ENCODE data around the gene IGFALS.
A peak's percentile ranks its signal among the peaks of the same experiment; 100 is the strongest.

Gene IGFALS

DNA sequence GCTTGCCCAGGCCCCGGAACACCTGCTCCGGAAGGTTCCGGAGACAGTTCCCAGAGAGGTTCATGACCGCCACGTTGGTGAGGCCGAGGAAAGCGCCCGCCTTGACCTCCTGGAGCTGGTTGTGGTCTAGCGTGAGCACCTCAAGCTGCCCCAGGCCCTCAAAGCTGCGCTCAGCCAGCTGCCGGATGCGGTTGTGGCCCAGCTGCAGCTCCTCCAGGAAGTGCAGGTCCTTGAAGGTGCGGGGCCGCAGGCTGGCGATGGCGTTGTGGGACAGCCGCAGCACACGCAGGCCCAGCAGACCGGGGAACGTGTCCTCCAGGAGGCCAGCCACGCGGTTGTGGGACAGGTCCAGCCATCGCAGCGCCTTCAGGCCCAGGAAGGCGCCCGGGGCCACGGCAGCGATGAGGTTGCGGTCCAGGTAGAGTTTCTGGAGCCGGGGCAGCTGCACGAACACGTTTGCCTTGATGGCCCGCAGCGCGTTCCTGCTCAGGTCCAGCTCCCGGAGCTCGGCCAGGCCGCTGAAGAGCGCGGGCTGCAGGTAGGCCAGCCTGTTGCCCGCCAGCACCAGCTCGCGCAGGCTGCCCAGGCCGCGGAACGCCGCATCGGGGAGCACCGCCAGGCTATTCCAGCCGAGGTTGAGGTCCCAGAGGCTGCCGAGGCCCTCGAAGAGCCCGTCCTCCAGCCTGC is 2.1 kb downstream of the IGFALS start:
- FAIRE-seq (no peak), DNase-seq (ENCODE audit: insufficient read length, low spot score) (no peak)

DNA sequence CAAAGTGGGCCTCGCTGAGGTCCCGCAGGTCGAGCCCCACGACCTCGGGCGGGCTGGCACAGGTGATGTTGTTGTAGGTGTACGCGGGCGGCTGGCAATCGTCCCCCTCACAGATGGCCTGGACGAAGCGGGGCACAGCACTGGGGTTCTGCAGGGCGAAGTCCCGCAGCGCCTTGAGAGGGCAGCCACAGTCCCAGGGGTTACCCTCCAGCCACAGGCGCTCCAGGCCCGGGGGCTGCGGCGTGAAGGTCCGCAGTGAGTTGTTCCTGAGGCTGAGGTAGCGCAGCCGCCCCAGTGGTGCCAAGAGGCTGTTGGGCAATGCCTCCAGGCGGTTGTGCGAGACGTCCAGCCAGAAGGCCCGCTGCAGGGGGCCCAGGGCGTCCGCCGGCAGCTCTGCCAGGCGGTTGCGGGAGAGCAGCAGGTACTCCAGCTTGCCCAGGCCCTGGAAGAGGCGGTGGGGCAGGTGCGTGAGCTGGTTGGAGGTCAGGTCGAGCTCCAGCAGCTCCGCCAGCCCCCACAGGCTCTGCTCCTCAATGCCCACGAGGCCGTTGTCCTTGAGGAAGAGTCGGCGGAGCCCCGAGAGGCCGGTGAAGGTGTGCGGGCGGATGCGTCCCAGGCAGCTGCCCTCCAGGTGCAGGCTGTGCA is 2.8 kb downstream of the IGFALS start:
- DNase-seq (ENCODE audit: insufficient read length, low spot score) (no peak), FAIRE-seq (no peak)

GRCh38 chr16:1790261-1790610 is 3.3 kb downstream of the IGFALS start:
- DNase-seq (ENCODE audit: insufficient read length, low spot score) (no peak), FAIRE-seq (no peak)

DNA sequence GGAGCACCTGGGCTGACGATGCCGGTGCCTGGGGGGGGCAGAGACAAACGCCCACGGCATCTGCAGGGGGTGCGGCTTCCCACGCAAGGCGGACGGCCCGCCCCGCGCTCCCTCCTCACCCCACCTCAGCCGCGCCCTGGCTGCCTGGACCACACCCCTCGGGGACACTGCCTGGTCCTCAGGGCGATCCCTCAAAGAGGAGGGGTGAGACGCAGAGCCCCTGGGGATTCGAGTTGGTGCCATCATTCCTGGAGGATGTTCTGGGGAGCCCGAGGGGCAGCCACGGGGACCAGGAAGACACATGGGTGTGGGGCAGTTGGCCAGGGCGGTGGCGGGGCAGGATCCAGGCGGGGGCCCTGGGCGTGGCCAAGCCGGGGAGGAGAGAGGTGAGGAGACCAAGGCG is 3.9 kb downstream of the IGFALS start:
- FAIRE-seq (no peak), DNase-seq (ENCODE audit: insufficient read length, low spot score) (no peak)

DNA sequence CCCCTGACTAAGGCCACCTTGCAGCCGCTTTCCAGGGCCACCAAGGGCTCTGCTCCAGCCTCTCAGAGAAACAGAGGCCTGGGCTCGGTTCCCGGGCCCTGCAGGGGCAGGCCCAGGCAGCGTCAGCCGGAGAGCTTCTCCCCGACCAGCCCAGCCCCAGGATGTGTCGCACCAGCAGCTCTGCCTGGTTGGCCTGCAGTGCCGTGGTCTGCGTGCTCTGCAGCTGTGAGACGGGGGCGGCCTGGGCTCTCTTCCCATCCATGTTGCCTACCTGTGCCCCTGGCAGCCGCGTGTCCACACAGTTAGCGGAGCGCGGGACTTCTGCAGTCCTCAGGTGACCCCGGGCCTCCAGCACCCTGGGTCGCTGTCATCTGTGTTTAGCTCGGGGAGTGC is 4.8 kb downstream of the IGFALS start:
- no peak for DNase-seq (ENCODE audit: insufficient read length, low spot score)
- FAIRE-seq = no peak

- FAIRE-seq = no peak
- DNase-seq (ENCODE audit: insufficient read length, low spot score) = no peak
These were observed 5.3 kb downstream of the IGFALS start for GRCh38 chr16:1788095-1788707.

GRCh38 chr16:1787322-1788094 is 6.0 kb downstream of the IGFALS start:
- FAIRE-seq = no peak
- DNase-seq (ENCODE audit: insufficient read length, low spot score) = no peak

- FAIRE-seq = no peak
- no peak for DNase-seq (ENCODE audit: insufficient read length, low spot score)
These were observed 6.5 kb downstream of the IGFALS start for GRCh38 chr16:1787056-1787321.

GRCh38 chr16:1786242-1787055 is 7.1 kb downstream of the IGFALS start:
- DNase-seq (ENCODE audit: insufficient read length, low spot score) (no peak), FAIRE-seq (no peak)

GRCh38 chr16:1785846-1786170 is 7.7 kb downstream of the IGFALS start:
- no peak for FAIRE-seq
- no peak for DNase-seq (ENCODE audit: insufficient read length, low spot score)

- FAIRE-seq = no peak
- DNase-seq (ENCODE audit: insufficient read length, low spot score) = no peak
These were observed 8.3 kb downstream of the IGFALS start for GRCh38 chr16:1784977-1785845.

- FAIRE-seq (peak; percentile 99), DNase-seq (ENCODE audit: insufficient read length, low spot score) (peak; percentile 99)
These were observed 10.9 kb downstream of the IGFALS start, which contains the start of the genes NUBP2 and SPSB3 for GRCh38 chr16:1782408-1783264. Gene NUBP2 (plus strand): TSS chr16:1782960. CDS start chr16:1783021, 61 bp downstream. Gene SPSB3 (minus strand): TSS chr16:1782571. CDS start chr16:1781483, 1,088 bp downstream.

DNA sequence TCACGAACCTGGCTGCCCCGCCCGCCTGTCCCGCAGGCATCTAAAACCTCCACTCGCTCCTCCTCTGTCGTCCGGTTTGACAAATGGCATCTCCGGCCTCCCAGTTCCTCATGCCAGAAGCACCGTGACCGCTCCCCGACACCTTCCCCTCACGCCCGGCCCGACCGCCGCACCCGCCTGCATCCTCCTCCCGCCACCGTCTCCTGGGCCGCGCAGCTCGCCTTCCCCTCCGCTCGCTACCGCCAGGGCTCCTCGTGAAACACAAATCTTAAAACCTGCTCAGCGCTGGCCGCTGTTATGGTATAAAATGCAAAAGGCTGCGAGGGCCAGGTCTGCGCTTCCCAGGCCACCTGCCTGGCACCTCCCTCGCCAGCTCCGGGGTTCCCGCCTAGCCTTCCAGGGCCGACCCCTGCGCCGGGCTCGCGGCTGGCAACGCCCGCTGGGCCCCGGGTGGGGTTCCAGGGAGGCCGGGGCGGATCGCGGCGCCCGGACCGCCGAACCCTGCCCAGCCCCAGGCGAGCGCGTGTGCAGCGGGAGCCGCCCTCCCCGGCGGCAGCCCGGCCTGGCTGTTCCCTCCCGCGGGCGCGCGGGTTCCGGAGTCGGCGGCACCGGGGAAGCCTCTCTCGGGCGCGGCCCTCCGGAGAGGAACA is 11.6 kb downstream of the IGFALS start:
- no peak for DNase-seq (ENCODE audit: insufficient read length, low spot score)
- no peak for FAIRE-seq

GRCh38 chr16:1781254-1781653 is 12.3 kb downstream of the IGFALS start:
- DNase-seq (ENCODE audit: insufficient read length, low spot score) (no peak), FAIRE-seq (no peak)

DNA sequence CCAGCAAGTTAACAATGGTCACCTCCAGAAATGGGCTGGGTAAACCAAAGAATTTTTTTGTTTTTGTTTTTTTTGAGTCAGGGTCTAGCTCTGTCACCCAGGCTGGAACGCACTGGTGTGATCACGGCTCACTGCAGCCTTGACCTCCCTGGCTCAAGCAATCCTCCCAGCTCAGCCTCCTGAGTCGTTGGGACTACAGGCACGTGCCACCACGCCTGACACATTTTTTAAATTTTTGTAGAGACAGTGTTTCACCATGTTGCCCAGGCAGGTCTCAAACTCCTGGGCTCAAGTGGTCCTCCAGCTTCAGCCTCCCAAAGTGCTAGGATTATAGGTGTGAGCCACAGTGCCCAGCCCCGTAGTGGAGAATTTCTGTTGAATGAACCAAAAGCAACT is 12.8 kb downstream of the IGFALS start:
- DNase-seq (ENCODE audit: insufficient read length, low spot score) (no peak), FAIRE-seq (no peak)

DNA sequence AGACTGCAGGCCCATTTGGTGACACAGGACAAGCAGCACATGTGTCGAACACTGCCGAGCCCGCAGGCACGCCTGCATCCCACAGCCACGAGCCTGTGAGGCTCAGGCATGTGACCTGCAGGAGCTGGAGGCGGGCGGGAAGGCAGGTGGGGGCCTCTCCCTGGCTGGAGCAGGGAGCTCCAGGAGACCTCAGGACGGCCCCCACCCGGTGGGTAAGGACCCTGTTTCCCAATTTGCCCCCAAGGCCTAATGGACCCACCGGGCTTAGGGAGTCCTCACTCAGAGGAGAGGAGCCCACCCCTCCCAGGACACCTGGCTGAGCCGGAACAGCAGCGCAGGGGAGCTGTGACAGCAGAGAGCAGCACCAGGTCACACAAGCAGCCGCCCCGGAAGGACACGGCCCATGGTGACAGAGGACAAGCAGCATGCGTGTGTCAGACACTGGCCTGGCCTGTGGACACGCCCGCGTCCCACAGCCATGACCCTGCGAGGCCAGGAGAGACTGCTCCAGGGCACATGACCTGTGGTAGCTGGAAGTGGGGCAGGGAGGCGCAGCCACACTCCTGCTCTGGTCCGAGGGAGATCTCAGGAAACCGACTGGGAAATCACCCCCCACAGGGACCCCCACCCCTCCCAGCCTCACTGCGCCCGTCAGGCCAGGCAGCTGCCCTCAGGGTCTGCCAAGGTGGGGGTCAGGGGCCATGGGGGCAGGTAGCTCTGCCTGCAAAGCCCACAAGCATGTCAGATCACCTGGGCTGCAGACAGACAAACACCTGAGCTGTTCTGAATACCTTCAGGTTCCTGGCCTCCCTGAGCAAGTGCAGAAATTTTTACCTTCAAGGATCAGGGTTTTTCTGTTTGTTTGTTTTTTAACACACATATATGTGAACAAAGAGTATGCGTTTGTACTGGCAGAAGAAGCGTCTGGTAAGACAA is 13.5 kb downstream of the IGFALS start:
- FAIRE-seq (no peak), DNase-seq (ENCODE audit: insufficient read length, low spot score) (no peak)

GRCh38 chr16:1779234-1779701 is 14.2 kb downstream of the IGFALS start:
- DNase-seq (ENCODE audit: insufficient read length, low spot score) (no peak), FAIRE-seq (no peak)

Data from HTR-8/SVneo (cell line).